GM19035 (cell line): Measurements from ENCODE around the gene CNKSR2.

Source experiments
- ATAC-seq: cut with Tn5 transposase; IDR thresholded peaks from one replicate; pipeline ENCODE4 v1.9.1; 2021; ENCODE audit not compliant: unreplicated experiment

CNKSR2 gene

DNA sequence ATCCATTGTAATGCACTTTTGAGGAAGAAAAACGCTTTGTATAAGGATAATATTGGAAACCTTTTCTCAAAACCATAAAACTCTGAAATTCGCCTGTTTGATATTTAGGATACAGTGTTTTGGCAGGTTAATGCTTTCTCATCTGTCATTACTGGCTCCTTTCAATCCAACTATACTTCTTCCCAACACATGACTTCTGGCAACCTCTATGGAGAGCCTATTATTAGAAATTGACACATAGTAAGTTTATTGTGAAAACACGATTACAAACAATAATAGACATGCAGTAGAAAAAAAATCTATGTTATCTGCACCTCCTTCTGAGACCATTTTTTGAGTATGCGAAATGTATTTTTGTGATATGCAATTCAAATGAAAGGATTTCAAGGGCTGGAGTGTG is 288.5 kb downstream of the CNKSR2 start:
- ATAC-seq = no peak

DNA sequence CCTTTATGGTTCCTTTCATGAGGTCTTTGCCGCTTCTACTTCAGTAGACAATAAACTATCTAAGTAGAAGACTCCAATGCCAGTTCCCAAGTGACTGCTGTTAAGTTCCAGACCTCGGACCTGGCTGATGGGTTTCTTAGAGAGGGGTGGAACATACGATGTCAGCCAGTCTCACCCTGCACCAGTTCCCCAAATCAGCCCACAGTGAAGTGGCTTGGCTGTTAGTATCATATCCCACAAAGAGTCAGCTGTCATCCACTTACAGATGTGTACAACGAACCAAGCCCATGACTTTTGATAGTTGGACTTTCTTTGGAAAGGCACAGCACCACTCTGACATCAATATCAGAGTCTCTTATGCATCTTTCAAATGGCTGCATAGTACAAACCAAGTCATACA is 292.0 kb downstream of the CNKSR2 start:
- ATAC-seq = no peak

DNA sequence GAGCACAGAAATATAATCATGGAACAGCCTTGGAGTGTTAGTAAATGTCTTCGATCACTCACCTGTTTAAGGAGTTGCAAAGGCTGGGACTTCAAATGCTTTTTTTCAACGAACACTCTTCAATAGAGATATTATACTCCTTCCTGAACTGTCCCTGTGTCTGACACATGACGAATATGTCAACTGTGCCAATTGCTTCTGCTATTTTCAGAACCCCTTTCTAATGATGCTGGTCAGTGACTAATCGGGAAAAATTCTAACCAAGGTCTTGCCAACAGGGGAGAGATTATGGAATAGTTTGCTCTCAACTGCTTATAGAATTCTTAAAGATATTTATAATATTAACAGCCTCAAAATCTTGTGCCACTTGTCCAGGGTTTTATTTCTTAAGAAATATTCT is 292.5 kb downstream of the CNKSR2 start:
- no peak for ATAC-seq

DNA sequence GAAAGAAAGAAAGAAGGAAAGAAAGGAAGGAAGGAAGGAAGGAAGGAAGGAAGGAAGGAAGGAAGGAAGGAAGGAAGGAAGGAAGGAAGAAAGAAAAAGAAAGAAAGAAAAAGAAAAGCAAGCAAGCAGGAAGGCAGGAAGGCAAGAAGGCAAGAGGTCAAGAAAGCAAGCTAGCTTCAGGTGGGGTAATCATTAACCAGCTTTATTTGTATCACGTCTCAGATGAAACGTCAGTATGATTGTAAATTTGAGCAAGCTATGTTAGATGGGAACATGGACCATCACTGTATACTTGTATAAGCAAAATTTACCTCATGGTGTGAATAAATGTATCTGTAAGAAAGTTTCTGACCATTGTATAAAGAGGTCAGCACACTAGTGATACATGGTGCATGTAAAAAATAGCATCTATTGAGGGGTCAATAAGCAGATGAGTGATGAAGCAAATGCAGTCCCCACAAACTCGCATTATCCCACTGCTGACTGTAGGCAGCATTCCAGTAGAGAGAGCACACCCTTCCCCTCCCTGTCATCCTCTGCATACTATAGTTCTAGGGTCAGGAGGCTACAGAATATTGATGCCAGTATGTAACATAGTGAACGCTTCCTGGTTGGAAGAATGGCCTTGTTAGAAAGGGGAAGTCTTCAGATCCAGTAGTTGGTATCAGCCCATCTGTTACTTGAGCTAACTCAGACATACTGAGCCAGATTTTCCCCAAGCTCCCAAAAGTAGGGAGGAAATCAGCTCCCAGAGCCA is 300.4 kb downstream of the CNKSR2 start:
- ATAC-seq = no peak

DNA sequence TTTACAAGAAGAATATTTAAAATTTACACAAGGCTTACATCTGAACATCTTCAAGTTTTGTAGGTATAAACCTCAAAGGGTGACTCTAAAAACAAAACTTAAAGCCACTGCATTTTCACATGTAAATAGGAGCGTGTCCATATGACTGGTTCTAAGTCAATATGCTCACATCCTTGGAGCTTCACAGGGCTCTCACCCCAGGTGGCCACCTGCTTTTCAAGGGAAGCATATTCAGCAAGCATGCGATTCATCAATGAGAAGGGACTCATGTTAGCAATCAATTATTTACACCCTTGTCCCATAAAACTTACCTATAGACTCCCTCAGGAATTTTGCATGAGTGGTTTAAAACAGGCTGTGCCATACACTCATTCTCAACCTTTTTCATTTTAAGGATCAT is 301.7 kb downstream of the CNKSR2 start:
- ATAC-seq = no peak

DNA sequence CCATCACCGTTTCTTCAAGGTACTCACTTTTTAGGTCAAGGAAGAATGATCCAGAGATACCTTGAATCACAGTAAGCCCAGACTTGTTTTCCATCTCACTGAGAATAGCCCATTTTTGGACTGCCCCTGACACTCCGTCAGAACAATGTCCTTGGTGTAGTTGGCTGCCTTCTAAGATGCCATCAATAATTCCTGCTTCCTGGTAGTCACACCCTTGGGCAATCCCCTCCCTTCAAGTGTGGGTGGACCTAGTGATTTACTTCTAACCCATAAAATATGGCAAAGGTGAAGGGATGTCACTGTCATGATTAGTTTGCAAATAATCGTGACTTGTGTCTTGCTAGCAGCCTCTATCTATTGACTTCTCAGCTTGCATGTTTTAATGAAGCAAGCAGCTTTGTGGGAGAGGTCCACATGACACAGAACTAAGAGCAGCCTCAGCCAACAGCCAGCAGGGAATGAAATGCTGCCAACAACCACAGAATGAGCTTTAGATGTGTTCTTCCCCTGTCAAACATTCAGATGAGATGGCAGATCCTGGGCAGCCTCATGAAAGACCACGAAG is 303.9 kb downstream of the CNKSR2 start:
- no peak for ATAC-seq

DNA sequence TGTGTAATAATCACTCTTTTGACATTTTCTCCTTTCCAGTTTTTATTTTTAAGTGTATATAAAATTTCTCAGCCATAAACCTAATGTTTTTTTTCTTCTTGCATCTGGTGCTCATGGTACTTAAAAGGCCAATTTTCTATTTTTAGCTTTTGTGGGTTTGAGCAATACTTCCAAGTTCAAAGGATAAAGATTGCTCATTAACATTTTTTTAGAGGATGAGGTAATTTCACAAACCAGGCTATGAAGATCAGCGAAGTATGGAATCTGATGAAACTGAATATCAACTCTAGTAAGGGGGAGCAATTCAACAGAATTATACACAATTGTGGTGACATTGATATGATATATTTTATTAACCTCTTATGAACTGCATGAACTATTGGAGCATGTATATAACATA is 309.7 kb downstream of the CNKSR2 start:
- ATAC-seq = no peak

DNA sequence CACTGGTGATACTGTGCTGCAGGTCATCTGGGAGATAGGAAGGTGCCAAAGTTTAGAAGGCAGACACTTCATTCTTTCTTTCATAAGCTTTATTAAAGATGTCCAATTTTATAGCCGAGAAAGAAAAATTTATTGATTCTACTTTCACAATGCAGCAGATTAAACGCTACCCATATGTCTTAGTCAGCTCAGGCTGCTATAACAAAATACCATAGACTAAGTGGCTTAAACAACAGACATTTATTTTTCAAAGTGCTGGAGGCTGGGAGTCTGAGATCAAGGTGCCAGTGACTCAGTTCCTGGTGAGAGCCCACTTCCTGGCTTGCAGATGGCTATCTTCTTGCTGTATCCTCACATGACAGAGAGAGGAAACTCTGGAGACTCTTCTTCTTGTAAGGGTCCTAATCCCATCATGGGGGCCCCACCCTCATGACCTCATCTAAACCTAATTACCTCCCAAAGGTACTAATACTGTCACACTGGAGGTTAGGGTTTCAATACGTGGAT is 317.3 kb downstream of the CNKSR2 start:
- ATAC-seq = no peak

DNA sequence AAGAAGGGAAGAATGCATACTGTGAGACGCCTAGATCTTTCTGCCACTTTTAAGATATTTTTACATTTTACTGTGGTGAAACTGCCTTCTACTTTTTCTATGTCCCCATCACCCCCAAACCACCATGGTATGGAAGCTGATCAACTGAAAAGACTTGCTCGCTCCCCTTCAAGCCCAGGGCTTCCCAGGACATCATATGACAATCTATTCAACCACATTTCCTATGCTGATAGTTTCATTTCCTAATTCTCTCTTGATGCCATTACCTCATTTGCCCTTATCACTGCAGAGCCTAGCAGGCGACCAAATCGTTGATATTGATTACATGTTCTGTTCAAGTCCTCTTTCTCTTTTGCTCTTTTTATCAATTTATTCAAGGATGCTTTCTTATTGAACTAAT is 324.1 kb downstream of the CNKSR2 start:
- ATAC-seq = no peak

DNA sequence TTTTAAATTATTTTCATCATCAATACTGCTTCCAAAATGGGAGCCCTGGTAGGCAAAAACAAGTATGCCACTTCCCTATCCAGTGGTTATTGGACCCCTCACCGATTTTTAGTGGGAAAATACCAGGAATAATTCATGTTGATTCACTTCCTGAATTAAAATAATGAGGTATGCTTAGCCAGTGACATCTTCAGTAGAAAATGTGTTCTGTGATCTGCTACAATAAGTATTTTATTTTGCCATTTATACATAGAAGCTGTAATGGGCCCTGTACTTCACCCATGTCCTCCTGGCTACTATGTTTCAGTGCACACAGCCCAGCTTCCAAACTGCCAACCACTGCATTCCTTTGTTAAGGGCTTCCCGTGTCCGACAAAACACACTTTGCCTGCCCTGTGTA is 324.9 kb downstream of the CNKSR2 start:
- ATAC-seq = no peak

DNA sequence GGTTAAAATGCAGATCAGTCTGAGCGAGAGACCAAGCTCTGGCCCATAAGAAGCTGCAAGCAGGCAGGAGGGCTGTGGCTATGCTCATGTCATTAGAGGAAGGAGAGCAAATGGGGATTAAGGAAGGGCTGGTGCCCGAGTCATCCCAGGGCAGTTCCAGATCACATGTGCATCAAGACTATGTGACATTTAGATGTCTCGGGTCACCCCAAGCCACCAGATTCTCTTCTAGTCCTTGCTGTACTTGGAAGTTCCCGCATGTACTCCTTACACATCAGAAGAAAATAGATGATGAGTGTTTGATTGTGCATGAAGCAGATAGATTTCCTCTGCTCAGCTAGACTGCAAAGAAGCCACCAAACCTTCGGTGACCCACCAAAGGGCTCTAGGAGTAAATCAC is 326.1 kb downstream of the CNKSR2 start:
- no peak for ATAC-seq

DNA sequence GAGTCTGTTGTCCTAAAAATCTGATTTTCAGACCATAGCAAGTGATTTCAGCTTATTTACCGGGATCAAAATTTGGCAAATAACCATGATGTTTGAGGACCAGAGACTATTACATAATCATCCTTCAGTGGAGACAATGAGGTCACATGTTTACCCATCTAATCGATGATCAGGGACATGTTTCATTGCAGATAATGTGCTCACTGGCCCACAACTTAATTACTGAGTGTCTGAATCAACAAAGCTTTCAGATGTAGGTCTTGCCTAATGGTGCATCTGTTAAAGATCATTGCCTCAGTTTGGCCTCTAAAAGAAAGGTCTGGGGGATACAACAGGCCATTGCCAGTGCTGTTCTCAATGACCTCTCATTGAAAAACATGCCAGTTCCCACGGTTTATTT is 326.7 kb downstream of the CNKSR2 start:
- no peak for ATAC-seq

DNA sequence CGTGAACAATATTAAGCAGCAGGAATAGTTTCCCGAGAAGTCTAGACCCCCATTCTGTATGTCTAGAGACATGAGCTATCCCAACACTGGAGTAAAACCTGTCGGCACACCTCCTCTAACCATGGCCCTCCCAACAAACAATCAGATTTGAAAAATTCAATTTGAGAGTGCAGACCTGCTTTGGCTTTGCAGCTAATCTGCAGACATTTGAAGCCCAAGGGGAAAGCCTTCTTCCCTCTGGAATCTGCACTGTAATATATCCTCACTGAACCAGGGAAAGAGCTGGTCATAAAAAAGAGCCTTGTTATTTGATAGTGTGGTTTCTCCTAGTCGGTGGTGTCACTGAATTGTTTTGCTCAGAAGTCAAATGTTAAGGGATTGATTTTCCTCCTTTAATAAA is 328.5 kb downstream of the CNKSR2 start:
- ATAC-seq = no peak
